HUES48 (cell line): Measurements from ENCODE around the gene IGFN1.

ENCODE experiments used
- H3K27ac ChIP-seq: one replicate; pipeline ENCODE4 v1.7.0; 2013; ENCODE audit warnings: low read depth, low read length, inconsistent platforms
- H3K27me3 ChIP-seq: 2 replicates; pipeline ENCODE4 v1.6.1; 2013; ENCODE audit warnings: mild to moderate bottlenecking, low read length; ENCODE audit not compliant: control insufficient read depth, insufficient read depth
- H3K36me3 ChIP-seq: 2 replicates; pipeline ENCODE4 v1.6.1; 2013; ENCODE audit warnings: low read length; ENCODE audit not compliant: control insufficient read depth, insufficient read depth
- H3K4me1 ChIP-seq: 2 replicates; pipeline ENCODE4 v1.6.1; 2013; ENCODE audit warnings: mild to moderate bottlenecking, low read length; ENCODE audit not compliant: control insufficient read depth, insufficient read depth
- H3K4me3 ChIP-seq: 2 replicates; pipeline ENCODE4 v1.5.1; 2013; ENCODE audit warnings: mild to moderate bottlenecking, low read depth, low read length
- H3K9ac ChIP-seq: 2 replicates; pipeline ENCODE4 v1.6.1; 2013; ENCODE audit warnings: mild to moderate bottlenecking, low read depth, low read length, moderate library complexity
- H3K9me3 ChIP-seq: 2 replicates; pipeline ENCODE4 v1.6.1; 2013; ENCODE audit warnings: low read length; ENCODE audit not compliant: control insufficient read depth, insufficient read depth

Gene IGFN1

GRCh38 chr1:201175820-201176500 lies 14.7 kb upstream of the IGFN1 start:
- Histone ChIP-seq H3K4me3 (no peak overlapping the region), H3K4me1 (peaks cover 6% of the 10 kb centered on the region; the same call in 1 of the 2 replicates), H3K9me3 (no peaks in the 10 kb centered on the region; the same call in 1 of the 2 replicates), H3K27ac (no peak overlapping the region), H3K36me3 (no peaks in the 10 kb centered on the region), H3K9ac (no peak overlapping the region), H3K27me3 (0 out of 2 replicates have a peak, but pooled peaks cover 3% of the 10 kb centered on the region)

- Histone ChIP-seq H3K9ac (no peak overlapping the region), H3K27ac (no peak overlapping the region), H3K4me1 (peaks cover 6% of the 10 kb centered on the region; the same call in 1 of the 2 replicates), H3K27me3 (0 out of 2 replicates have a peak, but pooled peaks cover 3% of the 10 kb centered on the region), H3K9me3 (no peaks in the 10 kb centered on the region; the same call in 1 of the 2 replicates), H3K4me3 (no peak overlapping the region), H3K36me3 (no peaks in the 10 kb centered on the region)
These were observed 13.7 kb upstream of the IGFN1 start for GRCh38 chr1:201176940-201177339.

GRCh38 chr1:201178718-201179117 lies 11.9 kb upstream of the IGFN1 start:
- no peaks in the 10 kb centered on the region; the same call in 1 of the 2 replicates for H3K9me3 ChIP-seq
- no peak overlapping the region for H3K4me3 ChIP-seq
- H3K36me3 ChIP-seq: no peaks in the 10 kb centered on the region
- no peak overlapping the region for H3K9ac ChIP-seq
- H3K27ac ChIP-seq: no peak overlapping the region
- no peaks in the 10 kb centered on the region for H3K27me3 ChIP-seq
- H3K4me1 ChIP-seq: peaks cover 6% of the 10 kb centered on the region; the same call in 1 of the 2 replicates

GRCh38 chr1:201180141-201180540 lies 10.5 kb upstream of the IGFN1 start:
- Histone ChIP-seq H3K4me1 (no peaks in the 10 kb centered on the region), H3K27ac (no peak overlapping the region), H3K4me3 (no peak overlapping the region), H3K9ac (no peak overlapping the region), H3K36me3 (no peaks in the 10 kb centered on the region), H3K9me3 (no peaks in the 10 kb centered on the region; the same call in 1 of the 2 replicates), H3K27me3 (no peaks in the 10 kb centered on the region)

- no peak overlapping the region for H3K27ac ChIP-seq
- H3K4me3 ChIP-seq: no peak overlapping the region
- H3K9me3 ChIP-seq: no peaks in the 10 kb centered on the region; the same call in 1 of the 2 replicates
- no peak overlapping the region for H3K9ac ChIP-seq
- H3K36me3 ChIP-seq: no peaks in the 10 kb centered on the region
- H3K4me1 ChIP-seq: no peaks in the 10 kb centered on the region
- H3K27me3 ChIP-seq: no peaks in the 10 kb centered on the region
These were observed 9.7 kb upstream of the IGFN1 start for GRCh38 chr1:201180901-201181300.

GRCh38 chr1:201181323-201181722 lies 9.3 kb upstream of the IGFN1 start:
- H3K27ac ChIP-seq: no peak overlapping the region
- H3K9ac ChIP-seq: no peak overlapping the region
- H3K4me1 ChIP-seq: no peaks in the 10 kb centered on the region
- no peaks in the 10 kb centered on the region; the same call in 1 of the 2 replicates for H3K9me3 ChIP-seq
- H3K36me3 ChIP-seq: no peaks in the 10 kb centered on the region
- H3K27me3 ChIP-seq: no peaks in the 10 kb centered on the region
- H3K4me3 ChIP-seq: no peak overlapping the region

- Histone ChIP-seq H3K36me3 (no peaks in the 10 kb centered on the region), H3K27ac (no peak overlapping the region), H3K9ac (no peak overlapping the region), H3K4me1 (no peaks in the 10 kb centered on the region), H3K9me3 (no peaks in the 10 kb centered on the region; the same call in 1 of the 2 replicates), H3K27me3 (no peaks in the 10 kb centered on the region), H3K4me3 (no peak overlapping the region)
These were observed 8.9 kb upstream of the IGFN1 start for GRCh38 chr1:201181726-201182125.

- no peaks in the 10 kb centered on the region; the same call in 1 of the 2 replicates for H3K9me3 ChIP-seq
- H3K9ac ChIP-seq: no peak overlapping the region
- no peaks in the 10 kb centered on the region for H3K4me1 ChIP-seq
- no peak overlapping the region for H3K27ac ChIP-seq
- H3K27me3 ChIP-seq: no peaks in the 10 kb centered on the region
- H3K4me3 ChIP-seq: no peak overlapping the region
- H3K36me3 ChIP-seq: no peaks in the 10 kb centered on the region
These were observed 7.4 kb upstream of the IGFN1 start for GRCh38 chr1:201183209-201183608.

GRCh38 chr1:201183753-201184152 lies 6.9 kb upstream of the IGFN1 start:
- H3K27me3 ChIP-seq: no peaks in the 10 kb centered on the region
- no peaks in the 10 kb centered on the region for H3K36me3 ChIP-seq
- no peak overlapping the region for H3K4me3 ChIP-seq
- no peak overlapping the region for H3K27ac ChIP-seq
- no peaks in the 10 kb centered on the region; the same call in 1 of the 2 replicates for H3K9me3 ChIP-seq
- H3K4me1 ChIP-seq: no peaks in the 10 kb centered on the region
- no peak overlapping the region for H3K9ac ChIP-seq

- Histone ChIP-seq H3K27me3 (no peaks in the 10 kb centered on the region), H3K36me3 (no peaks in the 10 kb centered on the region)
These were observed 6.1 kb upstream of the IGFN1 start for GRCh38 chr1:201184307-201185122.

GRCh38 chr1:201185123-201185453 lies 5.5 kb upstream of the IGFN1 start:
- no peak overlapping the region for H3K9ac ChIP-seq
- no peaks in the 10 kb centered on the region for H3K9me3 ChIP-seq
- no peaks in the 10 kb centered on the region for H3K4me1 ChIP-seq
- H3K4me3 ChIP-seq: no peak overlapping the region
- no peaks in the 10 kb centered on the region for H3K36me3 ChIP-seq
- no peaks in the 10 kb centered on the region for H3K27me3 ChIP-seq
- no peak overlapping the region for H3K27ac ChIP-seq

More at GRCh38 chr1:201184307-201185122, 6.1 kb upstream of the IGFN1 start:
- Histone ChIP-seq H3K9me3 (no peaks in the 10 kb centered on the region), H3K27ac (no peak overlapping the region), H3K4me3 (no peak overlapping the region), H3K4me1 (no peaks in the 10 kb centered on the region), H3K9ac (no peak overlapping the region)
